CD4-positive, alpha-beta T cell (primary cell): ENCODE data around the gene TIGD4. TPM values are rescaled to one million over a fixed set of nuclear protein-coding genes. Genes with fewer than 3 reads are reported as not detected.

Experiments used
- ATAC-seq: fragments of 200-7000 bp; cut with Tn5 transposase; one replicate; pipeline ENCODE4 v1.10.0; 2022; ENCODE audit warnings: mild to moderate bottlenecking; ENCODE audit not compliant: poor library complexity
- CTCF ChIA-PET: fragments of 350-600 bp; sonication (Branson Sonifier 250); formaldehyde crosslinking; loops from one replicate; lab custom pipeline; 2021; ENCODE audit warnings: antibody characterized with exemption, inconsistent platforms; lab: Charles Lee
- POLR2A ChIA-PET: fragments of 350-600 bp; sonication (Branson Sonifier 250); formaldehyde crosslinking; loops from one replicate; lab custom pipeline; 2021; ENCODE audit warnings: antibody characterized with exemption, inconsistent platforms; lab: Charles Lee
- DNase-seq, 14 experiments: peaks; one replicate each; pipeline ENCODE4 v3.0.0-alpha.2; 2013 to 2020; ENCODE audit warnings: mixed read lengths in 2 of 14
- H3K27ac ChIP-seq, 2 donors: one replicate each; pipeline versions ENCODE4 v1.5.1 to v1.7.0; 2013; ENCODE audit warnings: low read length in 2 of 2, low read depth in 1 of 2, mild to moderate bottlenecking in 1 of 2
- H3K27me3 ChIP-seq, 2 experiments: 1 replicate in 1 of 2; 2 replicates in 1 of 2; pipeline versions ENCODE4 v1.6.1 to v1.7.0; 2013; ENCODE audit warnings: low read length in 2 of 2, control low read depth in 1 of 2, mild to moderate bottlenecking in 1 of 2, moderate library complexity in 1 of 2; ENCODE audit not compliant: insufficient read depth in 2 of 2, control insufficient read depth in 1 of 2
- H3K36me3 ChIP-seq: one replicate; pipeline ENCODE4 v1.6.1; 2013; ENCODE audit warnings: low read length, control low read depth; ENCODE audit not compliant: insufficient read depth
- H3K4me1 ChIP-seq: one replicate; pipeline ENCODE4 v1.6.1; 2013; ENCODE audit warnings: low read length, control low read depth; ENCODE audit not compliant: insufficient read depth
- H3K4me3 ChIP-seq: one replicate; pipeline ENCODE4 v1.5.1; 2013; ENCODE audit warnings: mild to moderate bottlenecking, low read length, moderate library complexity
- H3K9me3 ChIP-seq, 2 experiments: 1 replicate in 1 of 2; 2 replicates in 1 of 2; pipeline versions ENCODE4 v1.6.1 to v1.7.0; 2013; ENCODE audit warnings: low read length in 2 of 2, mild to moderate bottlenecking in 2 of 2, control low read depth in 1 of 2, moderate library complexity in 1 of 2; ENCODE audit not compliant: control insufficient read depth in 1 of 2, insufficient read depth in 1 of 2
- H3K27ac Mint-ChIP-seq: one replicate; pipeline ENCODE4 v1.8.0; 2020; ENCODE audit warnings: mixed read lengths
- H3K27me3 Mint-ChIP-seq: one replicate; pipeline ENCODE4 v1.8.0; 2021; ENCODE audit warnings: mixed read lengths
- H3K36me3 Mint-ChIP-seq: one replicate; pipeline ENCODE4 v1.8.0; 2021; ENCODE audit warnings: low read depth, mixed read lengths
- H3K4me1 Mint-ChIP-seq: one replicate; pipeline ENCODE4 v1.8.0; 2021; ENCODE audit warnings: low read depth, mixed read lengths
- H3K4me3 Mint-ChIP-seq: one replicate; pipeline ENCODE4 v1.8.0; 2020; ENCODE audit warnings: mild to moderate bottlenecking, mixed read lengths
- H3K9me3 Mint-ChIP-seq: one replicate; pipeline ENCODE4 v1.8.0; 2020; ENCODE audit warnings: mixed read lengths
- CTCF ChIP-seq: fragments of 200-600 bp; IDR thresholded peaks from one replicate; pipeline ENCODE4 v1.8.0; 2022; ENCODE audit warnings: antibody characterized with exemption, mild to moderate bottlenecking
- intact Hi-C, 2 experiments: fragments of 100-400 bp; cut with DNase I in 1 of 2; cut with micrococcal nuclease in 1 of 2; formaldehyde crosslinking; loops; one replicate each; pipeline versions ENCODE4 v1.15.1 to v1.9.0; 2023 to 2025; cut with DNase I, micrococcal nuclease
- total RNA-seq, 174 experiments: library from RNA in 2 of 174; stranded (reverse) in 2 of 174; gene quantifications; one replicate each; pipeline ENCODE4 v1.2.3 and lab custom pipeline; 2021 to 2026

TIGD4 gene
- total RNA-seq, 2 experiments from 2014 or later = 0.22 TPM; not detected in 1

- Mint-ChIP-seq H3K4me1 (no peaks in the 10 kb centered on the region), H3K27me3 (peaks cover 3% of the 10 kb centered on the region), H3K27ac (no peak overlapping the region), H3K4me3 (no peak overlapping the region), H3K9me3 (no peaks in the 10 kb centered on the region), H3K36me3 (no peaks in the 10 kb centered on the region)
- no peaks in the 10 kb centered on the region for H3K27me3 ChIP-seq
- intact Hi-C loops = loop anchor here (1.0 to 5.0 kb wide), 5 partner anchors 92 to 1617 kb away; no protein-coding TSS in a partner anchor
- H3K36me3 ChIP-seq = no peaks in the 10 kb centered on the region
- ChIA-PET POLR2A (interaction anchor here (1.8 kb wide), 1 partner anchor 234 kb away, joined by 7 read pairs; no protein-coding TSS in a partner anchor), CTCF (interaction anchor here (0.8 to 0.9 kb wide), 2 partner anchors 233 to 326 kb away, joined by 3 read pairs; no protein-coding TSS in a partner anchor)
- TF ChIP-seq CTCF = no peak
- H3K4me3 ChIP-seq = no peak overlapping the region
- DNase-seq (no peak), ATAC-seq (no peak)
- no peaks in the 10 kb centered on the region for H3K9me3 ChIP-seq
- H3K4me1 ChIP-seq = no peaks in the 10 kb centered on the region
- no peak overlapping the region for H3K27ac ChIP-seq
These were observed 44.9 kb downstream of the TIGD4 start for GRCh38 chr4:152734699-152735050.

GRCh38 chr4:152734015-152734698, 45.4 kb downstream of the TIGD4 start:
- DNase-seq = no peak
- ChIA-PET POLR2A (interaction anchor here (1.8 kb wide), 1 partner anchor 233 kb away, joined by 7 read pairs; no protein-coding TSS in a partner anchor), CTCF (no interaction called here)
- no peak overlapping the region for H3K27ac ChIP-seq
- H3K4me1 Mint-ChIP-seq = no peaks in the 10 kb centered on the region
- no peaks in the 10 kb centered on the region for H3K27me3 ChIP-seq
- H3K27me3 Mint-ChIP-seq = peaks cover 3% of the 10 kb centered on the region
- H3K27ac Mint-ChIP-seq = no peak overlapping the region
- intact Hi-C loops = loop anchor here in 1 of 2 experiments (5.0 kb wide), 1 partner anchor 92 kb away; no protein-coding TSS in a partner anchor
- no peak overlapping the region for H3K4me3 Mint-ChIP-seq
- H3K9me3 ChIP-seq = no peaks in the 10 kb centered on the region
- no peak overlapping the region for H3K4me3 ChIP-seq
- no peaks in the 10 kb centered on the region for H3K4me1 ChIP-seq
- H3K9me3 Mint-ChIP-seq = no peaks in the 10 kb centered on the region
- H3K36me3 Mint-ChIP-seq = no peaks in the 10 kb centered on the region
- H3K36me3 ChIP-seq = no peaks in the 10 kb centered on the region
- no peak for TF ChIP-seq CTCF
- ATAC-seq = no peak

- H3K36me3 ChIP-seq = no peaks in the 10 kb centered on the region
- no peak overlapping the region for H3K4me3 ChIP-seq
- no peaks in the 10 kb centered on the region for H3K9me3 Mint-ChIP-seq
- ATAC-seq (no peak), DNase-seq (no peak)
- no peaks in the 10 kb centered on the region for H3K4me1 Mint-ChIP-seq
- no peaks in the 10 kb centered on the region for H3K9me3 ChIP-seq
- TF ChIP-seq CTCF = no peak
- no peaks in the 10 kb centered on the region for H3K4me1 ChIP-seq
- H3K36me3 Mint-ChIP-seq = no peaks in the 10 kb centered on the region
- no peaks in the 10 kb centered on the region for H3K27me3 ChIP-seq
- ChIA-PET POLR2A (no interaction called here), CTCF (no interaction called here)
- H3K4me3 Mint-ChIP-seq = no peak overlapping the region
- intact Hi-C loops = loop anchor here in 1 of 2 experiments (5.0 kb wide), 1 partner anchor 90 kb away; no protein-coding TSS in a partner anchor
- H3K27ac Mint-ChIP-seq = no peak overlapping the region
- peaks cover 10% of the 10 kb centered on the region for H3K27me3 Mint-ChIP-seq
- H3K27ac ChIP-seq = no peak overlapping the region
These were observed 47.5 kb downstream of the TIGD4 start for GRCh38 chr4:152731997-152732396.
